HG03280 (cell line): Measurements from ENCODE around the gene CABP1.

Source experiments
- ATAC-seq: cut with Tn5 transposase; IDR thresholded peaks from one replicate; pipeline ENCODE4 v1.9.1; 2021; ENCODE audit warnings: mild to moderate bottlenecking, moderate library complexity; ENCODE audit not compliant: unreplicated experiment

Gene CABP1

GRCh38 chr12:120630104-120630892 lies 10.1 kb upstream of the CABP1 start:
- ATAC-seq = no peak

DNA sequence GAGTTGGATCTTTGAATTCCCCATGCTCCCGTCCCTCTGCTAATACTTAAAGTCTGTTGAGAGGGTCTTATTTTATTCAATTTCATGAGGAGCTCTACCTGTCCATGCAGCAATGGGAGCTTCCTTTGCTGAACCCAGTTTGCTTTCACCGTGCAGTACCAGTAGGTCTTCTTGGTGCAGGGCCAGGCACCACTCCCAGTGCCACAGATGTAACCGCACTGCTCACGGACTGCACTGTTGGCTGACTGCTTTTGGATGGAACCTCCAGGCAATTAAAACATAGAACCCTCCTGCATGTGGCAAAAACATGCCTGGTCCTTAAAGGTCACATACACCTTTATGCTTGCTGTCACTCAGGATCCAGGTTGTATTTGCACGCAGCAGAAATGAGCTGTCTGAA lies 9.3 kb upstream of the CABP1 start:
- ATAC-seq = no peak

DNA sequence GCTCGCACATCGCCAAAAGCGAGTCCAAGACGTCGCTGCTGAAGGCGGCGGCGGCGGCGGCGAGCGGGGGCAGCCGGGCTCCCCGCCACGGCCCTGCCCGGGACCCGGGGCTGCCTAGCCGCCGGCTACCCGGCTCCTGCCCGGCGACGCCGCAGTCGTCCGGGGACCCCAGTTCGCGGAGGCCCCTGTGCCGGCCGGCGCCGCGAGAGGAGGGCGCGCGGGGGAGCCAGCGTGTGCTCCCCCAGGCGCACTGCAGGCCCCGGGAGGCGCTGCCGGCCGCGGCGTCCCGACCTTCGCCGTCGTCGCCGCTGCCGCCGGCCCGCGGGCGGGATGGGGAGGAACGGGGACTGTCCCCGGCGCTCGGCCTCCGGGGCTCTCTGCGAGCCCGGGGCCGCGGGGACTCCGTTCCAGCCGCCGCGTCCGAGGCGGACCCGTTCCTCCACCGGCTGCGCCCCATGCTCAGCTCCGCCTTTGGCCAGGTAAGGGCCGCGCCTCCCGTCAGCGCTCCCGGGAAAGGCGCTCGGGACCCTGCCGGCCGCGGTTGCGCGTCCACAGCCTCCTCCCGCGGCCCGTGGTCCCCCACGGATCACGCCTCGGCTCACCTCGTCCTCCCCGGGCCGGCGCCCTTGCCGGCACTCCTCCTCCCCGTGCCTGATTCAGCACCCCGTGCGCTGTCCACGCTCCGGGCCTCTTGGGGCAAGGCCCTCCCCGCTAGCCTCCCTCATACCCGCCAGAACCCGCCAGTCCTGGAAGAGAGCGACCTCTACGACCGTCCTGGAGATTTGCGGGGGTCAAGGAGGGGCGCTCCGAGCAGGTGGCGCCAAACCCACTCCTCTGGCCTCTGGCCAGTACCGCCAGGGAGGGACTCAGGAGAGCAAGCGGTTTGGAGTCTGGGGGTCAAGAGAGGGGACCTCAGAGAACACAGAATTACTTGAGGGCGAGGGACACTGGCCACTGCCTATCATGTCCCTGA lies 721 bp downstream of the CABP1 start:
- ATAC-seq = peak; percentile 29

DNA sequence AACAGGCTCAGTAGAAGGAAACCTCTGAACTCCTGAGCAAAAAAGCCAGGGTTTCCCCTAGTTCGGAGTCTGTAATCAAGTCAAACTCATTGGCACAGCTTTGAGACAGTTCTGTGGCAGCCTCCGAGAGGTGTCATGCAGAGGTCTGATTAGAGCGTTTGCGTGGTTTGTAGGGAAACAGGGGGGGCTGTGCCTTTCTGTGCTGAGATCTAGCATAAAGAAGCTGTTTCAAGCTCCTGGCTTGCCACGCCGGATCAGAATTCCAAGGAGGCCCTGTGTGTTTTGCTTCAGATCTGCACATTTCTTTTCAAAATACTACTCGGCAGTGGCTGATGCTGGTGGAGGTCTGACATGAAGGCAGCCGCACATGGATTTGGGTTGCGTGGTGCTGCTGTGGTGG lies 1.7 kb downstream of the CABP1 start:
- ATAC-seq = no peak

GRCh38 chr12:120642826-120643225 lies 2.4 kb downstream of the CABP1 start:
- ATAC-seq = no peak

- ATAC-seq = no peak
Measured at GRCh38 chr12:120643574-120643973, 3.1 kb downstream of the CABP1 start.

DNA sequence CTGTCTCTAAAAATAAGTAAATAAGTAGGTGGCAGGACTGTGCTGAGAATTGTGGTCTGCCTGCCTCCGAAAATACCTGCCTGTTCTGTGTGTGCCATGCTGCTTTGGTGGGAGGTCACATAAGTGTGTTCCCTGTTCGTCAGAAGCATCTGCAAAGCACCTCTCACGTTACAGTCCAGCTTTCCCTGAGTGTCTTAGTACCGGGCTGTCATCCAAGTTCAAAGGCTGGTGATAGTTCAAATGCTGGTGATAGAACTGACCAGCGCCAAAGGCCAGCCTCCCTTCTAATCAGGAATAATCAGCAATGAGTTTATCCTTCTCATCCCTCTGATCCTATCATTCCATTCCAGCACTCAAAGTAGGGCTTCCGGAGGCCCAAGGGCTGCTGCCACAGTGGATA lies 5.6 kb downstream of the CABP1 start:
- ATAC-seq = no peak

- no peak for ATAC-seq
Measured at GRCh38 chr12:120647375-120647755, 6.9 kb downstream of the CABP1 start.

GRCh38 chr12:120649442-120650232 lies 9.2 kb downstream of the CABP1 start:
- ATAC-seq = no peak

GRCh38 chr12:120650233-120650690 lies 9.8 kb downstream of the CABP1 start:
- ATAC-seq = no peak

GRCh38 chr12:120651821-120652220 lies 11.4 kb downstream of the CABP1 start:
- ATAC-seq = no peak

- ATAC-seq = no peak
Measured at GRCh38 chr12:120652656-120653435, 12.4 kb downstream of the CABP1 start.

DNA sequence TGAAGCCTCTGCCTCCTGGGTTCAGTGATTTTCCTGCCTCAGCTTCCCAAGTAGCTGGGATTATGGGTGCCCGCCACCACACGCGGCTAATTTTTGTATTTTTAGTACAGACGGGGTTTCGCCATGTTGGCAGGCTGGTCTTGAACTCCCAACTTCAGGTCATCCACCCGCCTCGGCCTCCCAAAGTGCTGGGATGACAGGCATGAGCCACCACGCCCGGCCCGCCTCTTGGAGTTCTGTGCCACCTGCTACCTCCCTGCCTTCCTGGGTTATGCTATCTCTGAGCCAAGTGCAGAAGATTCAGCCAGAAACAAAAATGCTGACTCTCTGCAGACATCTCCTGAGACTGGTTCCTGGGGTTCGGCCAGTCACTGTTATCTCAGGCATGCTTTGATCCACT lies 13.2 kb downstream of the CABP1 start:
- no peak for ATAC-seq

GRCh38 chr12:120654656-120655055 lies 14.2 kb downstream of the CABP1 start:
- ATAC-seq = no peak

DNA sequence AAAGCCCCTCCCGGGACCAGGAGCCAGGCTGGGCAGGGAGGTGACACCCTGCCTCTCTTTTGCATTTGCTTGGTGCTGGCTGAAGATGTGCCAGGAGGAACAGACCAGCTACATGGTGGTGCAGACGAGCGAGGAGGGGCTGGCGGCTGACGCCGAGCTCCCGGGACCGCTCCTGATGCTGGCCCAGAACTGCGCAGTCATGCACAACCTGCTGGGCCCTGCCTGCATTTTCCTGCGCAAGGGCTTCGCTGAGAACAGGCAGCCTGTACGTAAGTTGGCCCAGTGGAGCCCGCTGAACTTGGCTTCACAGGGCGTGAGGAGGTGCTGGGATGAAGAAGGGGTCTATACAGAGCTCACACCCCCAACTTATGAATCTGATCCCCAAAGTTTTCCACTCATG lies 15.6 kb downstream of the CABP1 start:
- ATAC-seq = no peak

DNA sequence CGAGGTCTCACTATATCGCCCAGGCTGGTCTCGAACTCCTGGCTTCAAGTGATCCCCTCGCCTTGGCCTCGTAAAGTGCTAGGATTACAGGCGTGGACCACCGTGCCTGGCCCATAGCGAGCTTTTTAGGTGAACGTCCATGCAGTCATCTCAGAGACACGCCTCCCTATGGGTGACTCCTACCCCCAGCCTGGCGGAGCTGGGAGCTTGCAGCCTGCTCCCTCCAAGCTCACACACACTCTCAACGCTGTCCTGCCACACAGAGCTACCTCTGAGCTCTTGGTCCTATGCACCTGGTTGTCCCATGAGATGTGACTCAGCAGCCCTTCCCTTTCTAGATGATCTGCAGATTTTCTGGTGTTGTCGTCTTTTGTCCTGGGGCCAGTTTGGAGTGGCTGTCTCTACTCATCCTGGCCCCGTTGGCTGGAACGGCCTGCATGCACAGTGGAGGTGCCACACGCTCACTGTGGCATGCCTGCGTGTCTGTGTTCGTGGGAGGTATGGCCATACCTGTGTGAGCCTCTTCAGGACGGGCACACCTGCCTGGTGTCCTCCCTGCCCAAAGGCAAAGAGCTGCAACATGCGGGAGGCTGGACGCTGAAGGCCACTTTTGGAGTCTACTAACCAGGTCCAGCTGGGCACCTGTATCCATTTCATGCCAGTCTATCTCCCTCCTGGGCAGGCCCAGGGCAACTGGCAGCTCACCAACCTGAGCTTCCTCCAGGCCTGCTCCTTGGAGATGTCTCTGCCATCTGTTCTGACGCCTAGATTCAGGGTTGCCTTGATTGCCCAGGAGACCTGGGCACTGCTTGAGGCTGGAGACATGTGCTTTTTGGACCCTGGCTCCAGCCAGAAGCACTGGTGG lies 18.1 kb downstream of the CABP1 start:
- ATAC-seq = no peak

DNA sequence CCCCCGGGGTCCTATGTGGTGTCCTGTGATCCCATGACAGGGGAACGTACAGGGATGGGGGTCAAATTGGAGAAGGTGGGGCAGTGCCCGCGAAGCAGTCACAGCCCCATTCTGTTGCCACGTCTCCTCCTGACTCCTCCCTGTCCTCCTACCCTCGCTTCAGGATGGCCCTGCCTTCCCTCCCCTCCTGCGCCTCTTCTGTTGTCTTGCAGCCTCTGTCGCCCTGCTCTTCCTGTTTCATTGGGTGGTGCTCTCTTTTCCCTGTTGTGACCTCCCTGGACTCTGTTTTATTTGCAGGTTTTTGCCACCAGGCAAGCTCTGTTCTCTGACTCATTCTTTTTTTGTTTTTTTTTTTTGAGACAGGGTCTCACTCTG lies 18.7 kb downstream of the CABP1 start:
- ATAC-seq = no peak

- ATAC-seq = no peak
Measured at GRCh38 chr12:120661432-120661831, 21.0 kb downstream of the CABP1 start.

- peak; percentile 58 for ATAC-seq
Measured at GRCh38 chr12:120662879-120663278, 22.5 kb downstream of the CABP1 start.
